ENCODE data around the gene DNAJC4. TPM values are rescaled to one million over a fixed set of nuclear protein-coding genes. Genes with fewer than 3 reads are reported as not detected.

Gene DNAJC4
- polyA plus RNA-seq, 3 donors = 25.5 to 78.9 (median 32.5) TPM

GRCh38 chr11:64249563-64250414 is 19.4 kb downstream of the DNAJC4 start:
- Mint-ChIP-seq H3K36me3 (peaks cover 3 to 8% of the 10 kb centered on the region in 2 donors), H3K27ac (no peak overlapping the region)
- intact Hi-C loops (cut with micrococcal nuclease) = loop anchor here in 1 of 2 donors (2.0 to 5.0 kb wide), 2 partner anchors 38 to 51 kb away; partner anchors contain the start of genes CATSPERZ and GPR137

More at GRCh38 chr11:64249563-64250414, 19.4 kb downstream of the DNAJC4 start:
- Mint-ChIP-seq H3K9me3 (no peaks in the 10 kb centered on the region), H3K4me3 (peak overlapping the region in 1 of 2 donors; percentile 15), H3K4me1 (peaks cover 52% of the 10 kb centered on the region), H3K27me3 (ENCODE audit: low read depth in 3 of 3) (peaks cover 3 to 10% (median 7%) of the 10 kb centered on the region in 3 donors)
- Histone ChIP-seq H3K27ac (ENCODE audit: low read depth in 1 of 2, low read length in 2 of 2) (no peak overlapping the region), H3K79me2 (ENCODE audit: insufficient read depth, low read length) (peaks cover 33% of the 10 kb centered on the region), H3K27me3 (ENCODE audit: control insufficient read depth in 2 of 2, insufficient read depth in 2 of 2, low read length in 2 of 2) (no peaks in the 10 kb centered on the region), H3K4me1 (ENCODE audit: control insufficient read depth in 1 of 2, insufficient read depth in 2 of 2, low read length in 2 of 2) (peaks cover 52 to 69% of the 10 kb centered on the region in 2 donors), H3K36me3 (replicated peaks in 1 of 2; ENCODE audit: control insufficient read depth in 1 of 2, insufficient read depth in 2 of 2, low read length in 2 of 2) (peaks cover 2 to 7% of the 10 kb centered on the region in 2 donors), H3K9ac (ENCODE audit: insufficient read depth, low read length, poor library complexity, severe bottlenecking) (no peak overlapping the region), H2AFZ (ENCODE audit: insufficient read depth, low read depth, low read length, poor library complexity, severe bottlenecking) (no peak overlapping the region), H3K4me2 (replicated peaks; ENCODE audit: extremely low read depth, low read length, poor library complexity, severe bottlenecking) (no peak overlapping the region), H4K20me1 (ENCODE audit: insufficient read depth, low read length) (peaks cover 28% of the 10 kb centered on the region), H3K4me3 (replicated peaks in 1 of 3; ENCODE audit: low read depth in 2 of 3, low read length in 3 of 3) (no peak overlapping the region), H3K9me3 (replicated peaks in 1 of 2; ENCODE audit: control insufficient read depth in 1 of 2, insufficient read depth in 1 of 2, low read length in 2 of 2) (no peaks in the 10 kb centered on the region)
- 82% methylated on average over 3 of the region's 8 CpGs for WGBS (ENCODE audit: insufficient coverage)
- no peak for TF ChIP-seq CTCF (IDR thresholded peaks at IDR 0.05)
- no peak for DNase-seq
